Measurements from ENCODE around the gene KISS1R.
"Not testable (repeated sequence)": the region's sequence is repeated elsewhere in the genome, so short reads cannot be mapped to it uniquely, and the experiment has no call there.

The KISS1R gene

GRCh38 chr19:956766-957440, 39.8 kb downstream of the KISS1R start:
- Mint-ChIP-seq H3K27me3 (no peaks in the 10 kb centered on the region), H3K36me3 (ENCODE audit: insufficient read depth) (no peaks in the 10 kb centered on the region), H3K4me1 (ENCODE audit: low read depth in 2 of 2) (peaks cover 8 to 16% of the 10 kb centered on the region in 2 donors), H3K27ac (no peak overlapping the region), H3K4me3 (no peak overlapping the region), H3K9me3 (no peaks in the 10 kb centered on the region)
- ATAC-seq (replicated peaks): no peak
- no peak for DNase-seq

GRCh38 chr19:957578-957977, 40.4 kb downstream of the KISS1R start:
- H3K9me3 Mint-ChIP-seq; DNase-seq; H3K27me3 Mint-ChIP-seq; H3K27ac Mint-ChIP-seq; H3K36me3 Mint-ChIP-seq (ENCODE audit: insufficient read depth); H3K4me3 Mint-ChIP-seq; ATAC-seq (replicated peaks): not testable (repeated sequence)
- peaks cover 8 to 16% of the 10 kb centered on the region in 2 donors for H3K4me1 Mint-ChIP-seq (ENCODE audit: low read depth in 2 of 2)

DNA sequence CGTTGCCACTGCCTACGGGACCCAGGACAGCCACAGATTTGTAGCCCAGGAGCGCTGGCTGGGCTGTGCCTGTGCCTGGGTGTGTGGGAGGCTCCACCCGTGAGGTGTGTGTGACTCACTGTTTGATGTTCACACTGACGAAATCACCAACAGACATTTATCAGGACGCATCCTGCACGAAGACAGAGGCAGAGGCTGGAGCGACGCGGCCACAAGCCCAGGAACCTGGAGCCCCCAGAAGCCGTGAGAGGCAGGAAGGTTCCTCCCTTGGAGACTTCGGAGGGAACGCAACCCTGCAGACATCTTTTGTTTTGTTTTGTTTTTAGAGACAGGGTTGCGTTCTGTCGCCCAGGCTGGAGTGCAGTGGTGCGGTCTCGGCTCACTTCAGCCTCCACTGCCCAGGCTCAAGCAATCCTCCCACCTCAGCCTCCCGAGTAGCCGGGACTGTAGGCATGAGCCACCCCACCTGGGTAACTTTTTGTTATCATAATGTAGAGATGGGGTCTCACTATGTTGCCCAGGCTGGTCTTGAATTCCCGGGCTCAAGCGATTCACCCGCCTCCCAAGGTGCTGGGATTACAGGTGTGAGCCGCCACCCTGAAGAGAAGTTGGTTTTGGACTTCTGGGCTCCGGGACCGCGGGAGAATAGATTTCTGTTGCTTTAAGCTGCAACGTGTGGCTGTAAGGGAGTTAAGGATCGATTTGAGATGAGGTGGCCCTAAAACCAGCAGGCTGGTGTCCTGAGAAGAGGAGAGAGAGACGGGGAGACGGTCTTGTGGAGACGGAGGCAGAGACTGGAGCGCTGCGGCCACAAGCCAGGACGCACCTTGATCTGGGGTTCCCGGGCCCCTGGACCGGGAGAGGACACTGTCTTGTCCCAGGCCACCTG, 42.1 kb downstream of the KISS1R start:
- Mint-ChIP-seq H3K9me3 (no peaks in the 10 kb centered on the region), H3K27ac (no peak overlapping the region), H3K27me3 (no peaks in the 10 kb centered on the region), H3K4me3 (no peak overlapping the region), H3K4me1 (ENCODE audit: low read depth in 2 of 2) (peaks cover 4 to 6% of the 10 kb centered on the region in 2 donors), H3K36me3 (ENCODE audit: insufficient read depth) (peaks cover 3% of the 10 kb centered on the region)
- ATAC-seq (replicated peaks) (no peak), DNase-seq (no peak)

DNA sequence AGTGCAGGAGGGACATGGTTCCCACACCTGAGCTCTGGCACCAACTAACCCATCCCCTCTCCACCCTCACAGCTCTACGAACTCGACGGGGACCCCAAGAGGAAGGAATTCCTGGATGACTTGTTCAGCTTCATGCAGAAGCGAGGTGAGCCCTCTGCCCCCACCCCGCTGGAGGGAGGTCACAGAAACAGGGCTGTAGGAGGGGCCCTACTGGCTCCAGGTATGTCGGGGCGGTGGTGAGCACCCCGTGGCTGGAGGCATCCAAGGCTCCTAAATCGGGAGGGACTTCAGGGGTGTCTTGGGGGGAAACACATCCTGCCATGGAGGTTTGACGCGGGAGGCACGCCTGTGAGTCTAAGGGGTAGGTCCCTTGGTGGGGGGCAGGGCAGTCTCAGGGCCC, 42.9 kb downstream of the KISS1R start:
- ATAC-seq (replicated peaks): no peak
- Mint-ChIP-seq H3K36me3 (ENCODE audit: insufficient read depth) (peaks cover 4% of the 10 kb centered on the region), H3K27me3 (no peaks in the 10 kb centered on the region), H3K9me3 (no peaks in the 10 kb centered on the region), H3K4me3 (no peak overlapping the region), H3K27ac (no peak overlapping the region), H3K4me1 (ENCODE audit: low read depth in 2 of 2) (peaks cover 3 to 4% of the 10 kb centered on the region in 2 donors)
- no peak for DNase-seq

- no peaks in the 10 kb centered on the region for H3K9me3 Mint-ChIP-seq
- no peak for DNase-seq
- peaks cover 3 to 4% of the 10 kb centered on the region in 2 donors for H3K4me1 Mint-ChIP-seq (ENCODE audit: low read depth in 2 of 2)
- no peak overlapping the region for H3K4me3 Mint-ChIP-seq
- H3K36me3 Mint-ChIP-seq (ENCODE audit: insufficient read depth): peaks cover 9% of the 10 kb centered on the region
- no peaks in the 10 kb centered on the region for H3K27me3 Mint-ChIP-seq
- no peak for ATAC-seq (replicated peaks)
- H3K27ac Mint-ChIP-seq: no peak overlapping the region
Observed at GRCh38 chr19:960601-960938, 43.4 kb downstream of the KISS1R start.

DNA sequence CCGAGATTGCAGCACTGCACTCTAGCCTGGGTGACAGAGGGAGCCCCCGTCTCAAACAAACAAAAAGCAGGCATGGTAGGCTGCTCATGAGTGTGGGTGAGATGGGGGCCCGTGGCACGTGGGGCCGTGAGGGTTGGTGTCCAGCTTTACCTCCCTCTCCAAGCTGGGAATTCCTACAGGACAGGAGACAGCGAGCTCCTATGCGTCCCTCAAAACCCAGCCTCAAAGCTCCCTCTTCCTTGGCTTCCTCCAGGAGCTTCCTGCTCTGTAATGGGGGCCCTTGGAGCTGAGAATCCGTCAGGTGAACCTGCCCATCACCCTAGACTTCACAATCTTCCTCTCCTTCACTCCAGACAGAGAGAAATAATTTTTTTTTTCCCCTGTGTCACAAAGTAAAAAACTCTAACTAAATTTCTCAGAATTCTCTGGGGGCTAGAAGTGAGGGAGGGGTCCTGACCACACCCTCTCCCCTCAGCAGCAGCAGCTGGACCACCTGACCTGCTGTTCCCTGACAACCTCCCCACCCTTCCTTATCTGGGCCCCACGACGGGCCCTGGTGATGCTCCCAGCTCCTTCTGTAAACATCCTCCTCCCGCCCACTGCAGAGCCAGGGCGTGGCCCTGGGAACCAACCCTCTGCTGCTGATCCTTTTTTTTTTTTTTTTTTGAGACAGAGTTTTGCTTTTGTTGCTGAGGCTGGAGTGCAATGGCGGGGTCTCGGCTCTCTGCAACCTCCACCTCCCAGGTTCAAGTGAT, 44.9 kb downstream of the KISS1R start:
- ATAC-seq (replicated peaks) (no peak), DNase-seq (no peak)
- peaks cover 18% of the 10 kb centered on the region for H3K36me3 Mint-ChIP-seq (ENCODE audit: insufficient read depth)
- H3K4me3 Mint-ChIP-seq: no peak overlapping the region
- H3K9me3 Mint-ChIP-seq: no peaks in the 10 kb centered on the region
- no peak overlapping the region for H3K27ac Mint-ChIP-seq
- peaks cover 3 to 4% of the 10 kb centered on the region in 2 donors for H3K4me1 Mint-ChIP-seq (ENCODE audit: low read depth in 2 of 2)
- no peaks in the 10 kb centered on the region for H3K27me3 Mint-ChIP-seq

DNA sequence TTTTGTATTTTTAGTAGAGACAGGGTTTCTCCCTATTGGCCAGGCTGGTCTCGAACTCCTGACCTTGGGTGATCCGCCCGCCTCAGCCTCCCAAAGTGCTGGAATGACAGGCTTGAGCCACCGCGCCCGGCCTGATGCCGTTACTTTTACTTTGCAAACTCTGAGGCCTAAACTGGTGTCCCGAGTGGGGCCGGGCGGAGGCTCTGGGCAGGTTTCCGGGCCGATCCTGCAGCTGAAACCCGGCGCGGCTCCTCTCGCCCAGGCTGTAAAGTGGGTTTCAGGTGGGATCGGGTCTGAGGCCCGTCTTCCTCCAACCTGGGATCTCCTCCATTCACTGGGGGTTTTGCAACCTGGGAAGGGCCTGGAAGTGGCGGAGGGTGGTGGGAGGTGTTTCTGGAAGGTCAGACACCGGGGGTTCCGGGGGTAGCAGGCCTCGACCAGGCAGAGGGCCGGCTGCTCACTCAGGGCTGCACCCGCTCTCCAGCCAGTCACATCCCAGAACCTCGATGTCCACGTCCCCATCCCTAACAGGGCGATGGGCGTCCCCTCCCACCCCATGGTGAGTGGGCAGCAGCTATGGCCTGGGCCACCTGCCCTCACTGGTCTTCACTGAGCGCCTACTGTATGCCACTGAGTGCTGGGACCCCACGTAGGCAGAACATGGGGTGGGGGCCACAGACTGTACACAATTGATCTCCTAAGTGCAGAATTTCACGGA, 45.7 kb downstream of the KISS1R start:
- peaks cover 3 to 4% of the 10 kb centered on the region in 2 donors for H3K4me1 Mint-ChIP-seq (ENCODE audit: low read depth in 2 of 2)

DNA sequence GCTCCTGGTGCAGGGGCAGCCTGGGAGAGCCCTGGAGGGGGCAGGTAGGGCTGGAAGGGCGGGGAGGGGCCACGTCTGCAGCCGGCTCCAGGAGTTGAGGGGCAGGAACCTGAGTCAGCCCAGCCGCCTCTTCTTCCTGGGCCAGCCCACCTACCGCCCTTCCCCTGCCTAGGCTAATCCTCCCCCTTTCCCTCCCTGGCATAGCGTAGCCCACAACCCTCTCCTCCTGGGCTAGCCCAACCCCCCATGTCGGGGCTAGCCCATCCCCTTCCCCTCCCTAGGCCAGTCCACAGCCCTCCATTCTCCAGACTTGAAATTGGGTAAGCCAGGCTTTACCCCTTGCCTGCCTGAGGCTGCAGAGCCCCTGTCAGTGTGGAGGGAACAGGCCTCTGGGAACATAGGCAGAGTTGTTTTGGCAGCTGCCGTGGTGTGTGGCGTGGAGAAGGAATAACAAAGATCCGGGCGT, 46.4 kb downstream of the KISS1R start:
- Mint-ChIP-seq H3K36me3 (ENCODE audit: insufficient read depth) (peaks cover 27% of the 10 kb centered on the region), H3K4me1 (ENCODE audit: low read depth in 2 of 2) (peaks cover 3 to 4% of the 10 kb centered on the region in 2 donors), H3K27ac (no peak overlapping the region), H3K4me3 (no peak overlapping the region), H3K9me3 (no peaks in the 10 kb centered on the region), H3K27me3 (no peaks in the 10 kb centered on the region)
- DNase-seq (no peak), ATAC-seq (replicated peaks) (no peak)

More for the DNA sequence above, 45.7 kb downstream of the KISS1R start:
- Mint-ChIP-seq H3K27me3 (no peaks in the 10 kb centered on the region), H3K4me3 (no peak overlapping the region), H3K27ac (no peak overlapping the region), H3K36me3 (ENCODE audit: insufficient read depth) (peaks cover 21% of the 10 kb centered on the region), H3K9me3 (no peaks in the 10 kb centered on the region)
- ATAC-seq (replicated peaks) (no peak), DNase-seq (no peak)

GRCh38 chr19:964116-964520, 47.0 kb downstream of the KISS1R start:
- ATAC-seq (replicated peaks): no peak
- Mint-ChIP-seq H3K9me3 (no peaks in the 10 kb centered on the region), H3K36me3 (ENCODE audit: insufficient read depth) (peaks cover 31% of the 10 kb centered on the region), H3K4me1 (ENCODE audit: low read depth in 2 of 2) (peaks cover 2 to 3% of the 10 kb centered on the region in 2 donors), H3K27me3 (no peaks in the 10 kb centered on the region), H3K27ac (no peak overlapping the region), H3K4me3 (no peak overlapping the region)
- no peak for DNase-seq

- Mint-ChIP-seq H3K27ac (no peak overlapping the region), H3K9me3 (no peaks in the 10 kb centered on the region), H3K36me3 (ENCODE audit: insufficient read depth) (peaks cover 35% of the 10 kb centered on the region), H3K27me3 (no peaks in the 10 kb centered on the region), H3K4me3 (no peak overlapping the region), H3K4me1 (ENCODE audit: low read depth in 2 of 2) (no peaks in the 10 kb centered on the region)
- ATAC-seq (replicated peaks): no peak
- no peak for DNase-seq
Observed at GRCh38 chr19:964761-965694, 47.9 kb downstream of the KISS1R start.

GRCh38 chr19:966485-967088, 49.5 kb downstream of the KISS1R start:
- no peaks in the 10 kb centered on the region for H3K9me3 Mint-ChIP-seq
- H3K36me3 Mint-ChIP-seq (ENCODE audit: insufficient read depth): peaks cover 43% of the 10 kb centered on the region
- no peaks in the 10 kb centered on the region for H3K4me1 Mint-ChIP-seq (ENCODE audit: low read depth in 2 of 2)
- ATAC-seq (replicated peaks): no peak
- DNase-seq: no peak
- no peak overlapping the region for H3K27ac Mint-ChIP-seq
- H3K4me3 Mint-ChIP-seq: no peak overlapping the region
- H3K27me3 Mint-ChIP-seq: no peaks in the 10 kb centered on the region
